Femur (tissue), 1 donor: ENCODE measurements around the gene PEAK1.
A peak's percentile ranks its signal among the peaks of the same experiment; 100 is the strongest.

Experiments used
- DNase-seq: peaks from one replicate; pipeline ENCODE4 v3.0.0-alpha.2; 2017

The PEAK1 gene

DNA sequence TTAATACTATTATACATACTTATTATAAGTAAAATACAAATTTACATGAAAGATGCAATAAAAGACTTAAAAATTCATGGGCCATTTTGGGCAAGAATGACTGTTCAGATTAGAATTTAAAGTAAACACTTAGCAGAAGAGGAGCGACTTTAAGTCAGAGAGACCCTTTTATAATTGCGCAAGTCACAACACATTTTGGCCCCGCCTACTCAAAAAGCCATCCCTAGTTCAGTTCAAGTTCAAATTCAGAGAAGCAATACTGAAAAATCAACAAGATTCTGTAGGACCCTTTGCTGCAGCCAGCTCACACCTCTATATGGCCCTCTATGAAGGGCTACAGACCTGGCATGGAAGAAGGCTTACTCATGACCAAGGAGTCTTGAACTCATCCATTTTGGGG, 64.6 kb downstream of the PEAK1 start:
- no peak for DNase-seq

DNA sequence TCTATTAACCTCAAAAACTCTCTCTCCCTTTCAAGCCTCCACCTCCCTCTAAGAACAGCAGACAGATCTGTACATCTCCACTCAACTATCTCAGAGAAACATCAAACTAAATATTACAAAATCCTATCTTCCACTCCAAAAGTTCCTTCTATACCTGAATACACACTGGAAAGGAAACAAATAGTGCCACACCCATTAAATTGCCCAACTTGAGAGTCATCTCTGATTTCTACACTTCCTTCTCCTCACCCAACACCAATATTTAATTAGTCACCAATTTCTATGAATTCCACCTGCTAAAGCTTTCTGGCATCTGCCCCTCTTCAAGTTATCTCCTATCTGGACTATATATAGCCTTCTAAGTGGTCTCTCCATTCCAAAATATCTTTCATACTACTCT, 65.8 kb downstream of the PEAK1 start:
- no peak for DNase-seq

DNA sequence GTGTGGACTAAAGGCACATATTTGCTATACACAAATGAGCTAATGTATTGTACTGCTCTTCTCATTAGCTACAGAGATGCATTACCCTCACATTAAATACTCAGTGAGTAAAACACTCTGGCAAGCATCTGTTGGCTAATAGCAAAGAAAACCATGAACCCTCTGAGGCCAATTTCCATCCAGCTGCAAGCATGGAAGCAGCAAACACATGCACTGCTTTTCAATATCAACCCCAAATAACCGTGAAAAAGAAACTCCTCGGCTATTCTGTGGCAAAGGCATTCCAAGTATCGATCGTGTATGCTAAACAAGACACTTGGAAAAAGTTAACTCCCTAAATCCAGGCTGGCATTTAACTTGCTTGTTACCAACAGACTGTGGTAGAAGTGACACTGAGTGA, 67.0 kb downstream of the PEAK1 start:
- peak; percentile 41 for DNase-seq

DNA sequence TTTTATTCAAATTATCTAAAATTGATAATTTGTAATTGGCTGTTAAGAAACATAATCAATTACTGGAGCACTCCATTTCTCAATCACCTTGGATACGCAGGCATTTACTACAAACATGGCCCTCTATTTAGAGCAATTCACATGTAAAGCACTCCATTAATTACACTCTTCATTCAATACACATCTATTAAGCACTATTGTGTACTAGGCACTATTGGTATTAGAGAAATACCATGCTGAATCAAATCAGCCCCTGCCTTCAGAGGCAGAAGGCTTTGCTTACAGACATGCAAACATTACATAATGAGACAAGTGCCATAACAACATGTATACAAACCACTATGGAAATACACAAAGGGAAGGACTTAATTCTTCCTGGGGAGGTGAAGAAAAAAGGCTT, 69.1 kb downstream of the PEAK1 start:
- DNase-seq = no peak

DNA sequence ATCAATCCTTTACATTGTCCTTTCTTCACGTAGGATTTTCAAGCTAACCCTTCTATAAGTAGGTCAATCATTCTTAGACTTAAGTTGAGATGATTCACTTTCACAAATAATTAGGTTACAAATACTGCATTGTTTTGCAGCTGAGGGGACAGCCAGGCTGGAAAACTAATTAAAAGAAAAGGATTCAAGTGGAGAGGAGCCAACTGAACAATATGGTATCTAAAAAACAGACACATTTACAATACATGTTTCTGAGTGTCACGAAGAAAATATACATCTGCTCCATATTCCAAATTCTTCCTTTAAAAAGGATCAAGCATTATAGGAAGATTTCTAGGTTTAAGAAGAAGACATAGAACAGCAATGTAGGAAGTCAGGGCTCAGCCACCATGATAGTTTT, 70.2 kb downstream of the PEAK1 start:
- no peak for DNase-seq

DNA sequence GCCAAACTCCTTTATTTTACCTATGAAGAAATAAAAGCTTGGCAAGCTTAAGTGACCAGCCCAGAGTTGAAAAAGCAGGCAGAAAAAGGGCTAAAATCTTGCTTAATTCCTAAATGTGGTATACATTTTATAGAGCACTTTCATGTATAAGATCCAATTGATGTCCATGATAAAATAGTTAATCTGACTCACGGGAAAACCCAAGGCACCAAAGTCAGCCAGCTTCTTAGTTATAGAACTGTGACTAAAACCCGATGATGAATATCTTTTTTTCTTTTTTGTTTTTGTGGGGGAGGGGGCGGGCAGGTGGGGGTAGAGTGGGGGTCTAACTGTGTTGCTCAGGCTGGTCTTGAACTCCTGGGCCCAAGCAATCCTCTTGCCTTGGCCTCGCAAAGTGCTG, 71.4 kb downstream of the PEAK1 start:
- DNase-seq = no peak

DNA sequence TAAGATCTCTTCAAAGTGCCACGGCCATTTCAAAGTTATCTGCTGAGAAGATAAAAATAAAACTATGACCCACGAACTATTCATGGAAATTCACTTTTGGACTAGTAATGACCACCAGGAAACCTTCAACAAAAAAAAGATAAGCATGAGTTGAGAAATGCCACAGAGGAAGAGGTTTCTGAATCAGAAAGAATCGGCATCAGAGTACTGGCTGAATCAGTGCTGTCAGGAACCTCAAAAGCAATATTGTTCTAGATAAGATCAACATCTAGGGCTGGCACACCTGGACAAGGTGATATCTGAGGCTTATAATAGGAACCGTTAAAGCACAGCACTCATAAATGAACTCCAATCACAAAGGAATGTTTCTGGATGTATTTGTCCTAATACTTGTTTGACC, 72.7 kb downstream of the PEAK1 start:
- no peak for DNase-seq

DNA sequence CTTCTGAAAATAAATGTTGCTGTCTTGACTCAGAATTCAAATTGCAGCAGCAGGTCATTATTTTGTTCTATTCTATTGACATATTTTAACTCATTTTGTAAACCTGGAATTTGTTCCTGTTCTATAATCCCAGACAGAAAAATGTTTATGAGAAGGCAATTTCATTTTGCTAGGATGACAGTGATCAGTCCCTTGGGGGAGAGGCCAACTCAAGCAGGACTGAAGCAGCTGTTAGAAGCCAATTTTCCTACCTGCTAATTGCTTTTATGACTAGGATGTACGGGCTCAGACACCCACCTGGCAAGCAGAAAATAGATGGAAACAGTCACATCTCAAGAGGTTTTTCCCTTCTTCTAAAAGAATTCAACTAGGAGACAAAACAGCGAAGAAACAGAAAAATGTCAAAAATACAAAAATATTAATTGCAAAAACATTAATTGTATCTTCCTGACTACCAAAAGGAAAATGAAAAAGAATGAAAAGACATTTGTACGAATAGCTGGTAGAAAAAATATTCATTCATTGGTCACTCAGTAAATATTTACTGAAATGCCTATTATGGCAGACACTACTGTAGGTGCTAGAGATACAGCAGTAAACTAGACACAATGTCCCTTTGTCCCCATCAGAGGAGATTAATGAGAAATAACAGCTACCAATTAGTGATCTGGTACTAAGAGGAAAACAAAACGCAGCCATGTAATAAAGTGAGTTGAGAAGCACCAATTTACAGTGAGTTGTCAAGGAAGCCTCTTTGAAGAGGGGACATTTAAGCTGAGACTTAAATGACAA, 73.5 kb downstream of the PEAK1 start:
- no peak for DNase-seq

DNA sequence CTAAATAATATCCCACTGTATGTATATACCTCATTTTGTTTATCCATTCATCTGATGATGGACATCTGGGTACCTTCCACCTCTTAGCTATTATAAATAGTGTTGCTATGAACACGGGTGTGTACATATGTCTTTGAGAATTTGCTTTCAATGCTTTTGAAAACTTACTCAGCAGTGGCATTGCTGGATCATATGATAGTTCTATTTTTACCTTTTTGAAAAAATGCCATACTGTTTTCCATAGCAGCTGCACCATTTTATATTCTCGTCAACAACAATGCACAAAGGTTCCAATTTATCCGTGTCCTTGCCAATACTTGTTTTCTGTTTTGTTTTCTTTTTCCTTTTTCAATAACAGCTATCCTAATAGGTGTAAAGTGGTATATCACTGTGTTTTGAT, 77.1 kb downstream of the PEAK1 start:
- DNase-seq = no peak

DNA sequence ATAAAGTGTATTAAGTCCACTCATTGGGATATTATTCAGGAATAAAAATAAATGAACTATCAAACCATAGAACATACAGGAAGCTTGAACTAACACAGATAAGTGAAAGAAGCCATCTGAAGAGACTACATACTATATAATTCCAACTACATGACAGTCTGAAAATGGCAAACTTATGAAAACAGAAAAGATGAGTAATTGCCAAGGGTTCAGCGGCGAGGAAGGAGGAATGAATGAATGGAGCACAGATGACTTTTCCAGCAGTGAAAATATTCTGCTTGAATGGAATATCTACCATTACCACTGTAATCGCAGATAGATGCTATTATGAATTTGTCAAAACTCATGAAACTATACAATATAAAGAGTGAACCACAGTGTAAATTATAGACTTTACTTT, 79.7 kb downstream of the PEAK1 start:
- DNase-seq = no peak

DNA sequence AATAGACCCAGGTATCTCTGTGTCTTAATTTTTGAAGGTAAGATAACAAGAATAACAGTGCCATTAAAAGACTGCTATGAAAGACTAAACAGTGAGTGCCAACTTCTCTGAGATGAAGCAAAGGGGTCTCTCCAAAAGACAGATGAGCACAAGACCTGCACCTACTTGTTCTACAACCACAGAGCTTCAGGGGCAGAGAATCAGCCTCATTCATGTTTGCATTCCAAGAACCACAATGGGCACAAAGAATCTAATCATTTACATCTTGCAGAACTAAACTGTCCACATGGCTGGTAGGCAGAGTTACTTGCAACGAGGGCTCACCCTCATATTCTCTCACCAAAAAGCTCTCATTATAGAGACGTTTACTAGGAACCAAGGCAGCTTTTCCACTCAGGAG, 83.9 kb downstream of the PEAK1 start:
- DNase-seq = no peak

DNA sequence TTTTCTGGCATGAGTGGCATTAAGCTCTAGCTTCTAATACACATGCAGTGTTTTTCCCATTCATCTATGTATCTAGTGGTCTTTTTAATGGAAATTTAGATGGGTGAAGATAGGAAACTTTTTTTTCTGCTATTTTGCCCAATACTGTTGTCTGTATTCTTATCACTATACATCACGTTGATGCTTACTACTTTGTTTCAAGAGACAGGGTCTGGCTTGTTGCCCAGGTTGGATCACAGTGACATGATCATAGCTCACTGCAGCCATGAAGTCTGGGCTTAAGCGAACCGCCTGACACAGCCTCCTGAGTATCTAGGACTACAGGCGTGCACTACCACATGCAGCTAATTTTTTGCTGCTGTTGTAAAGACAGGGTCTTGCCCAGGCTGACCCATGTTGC, 84.6 kb downstream of the PEAK1 start:
- peak; percentile 32 for DNase-seq

DNA sequence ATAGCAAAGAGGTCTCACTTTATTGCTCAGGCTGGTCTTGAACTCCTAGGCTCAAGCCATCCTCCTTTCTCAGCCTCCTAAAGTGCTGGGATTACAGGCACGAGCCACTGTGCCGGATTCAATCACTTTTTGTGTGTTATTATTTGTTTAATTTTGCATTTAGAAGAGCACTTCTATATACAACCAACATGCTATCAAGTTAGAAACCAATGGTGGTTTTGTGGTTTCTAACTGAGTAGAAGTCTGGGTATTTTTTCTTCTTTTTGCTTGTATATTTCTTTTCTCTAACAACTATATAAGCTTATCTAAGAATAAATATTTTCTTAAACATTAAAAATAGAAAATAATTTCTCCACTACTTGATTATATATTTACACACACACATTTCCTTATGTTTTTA, 86.7 kb downstream of the PEAK1 start:
- DNase-seq = no peak

DNA sequence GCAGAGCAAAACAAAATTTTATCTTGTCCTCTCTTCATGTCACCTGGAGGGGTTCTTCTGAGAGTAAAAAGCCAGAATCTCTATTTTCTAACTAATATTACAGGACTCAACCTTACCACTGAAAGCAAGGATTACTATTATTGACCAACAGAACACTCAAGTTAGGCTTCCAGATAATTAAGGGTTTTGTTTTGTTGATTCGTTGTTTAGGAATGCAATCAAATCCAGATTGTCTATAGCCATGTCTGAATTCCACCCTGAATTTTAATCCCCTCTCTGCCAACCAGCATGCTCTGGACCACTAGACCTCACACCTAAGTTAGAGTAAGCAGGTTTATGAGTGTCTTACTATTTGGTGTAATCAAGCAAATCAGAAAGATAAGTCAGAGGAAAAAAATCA, 90.7 kb downstream of the PEAK1 start:
- DNase-seq = no peak

DNA sequence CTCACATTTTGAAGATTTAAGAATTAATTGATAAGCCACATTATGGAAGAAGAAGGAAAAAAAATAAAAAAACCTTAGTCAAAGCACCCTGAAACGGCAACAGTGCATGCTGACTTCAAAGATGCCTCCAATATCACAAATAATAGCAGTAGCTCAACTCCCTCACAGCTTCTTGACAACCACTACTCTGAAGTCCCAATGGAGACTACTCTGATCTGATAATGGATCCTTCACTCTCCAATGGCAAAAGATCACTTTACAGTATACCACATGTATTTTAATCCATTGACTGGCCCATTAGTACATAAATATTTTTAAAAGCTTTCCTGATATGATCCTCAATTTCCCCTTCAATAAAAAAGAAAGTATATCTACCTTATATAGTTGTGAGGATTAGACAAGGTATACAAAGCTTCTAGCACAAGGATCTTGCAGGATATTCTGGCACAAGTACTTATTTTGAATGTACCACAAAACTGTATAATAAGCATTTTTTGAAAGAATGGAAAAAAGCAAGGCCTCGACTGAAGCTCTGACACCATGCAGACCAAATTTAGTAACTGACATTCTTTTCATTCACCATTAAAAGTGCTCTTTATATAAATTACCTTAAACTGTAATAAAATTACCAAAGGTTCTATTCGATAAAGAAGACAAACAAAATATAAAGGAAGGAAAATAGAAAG, 91.9 kb downstream of the PEAK1 start:
- DNase-seq = no peak

DNA sequence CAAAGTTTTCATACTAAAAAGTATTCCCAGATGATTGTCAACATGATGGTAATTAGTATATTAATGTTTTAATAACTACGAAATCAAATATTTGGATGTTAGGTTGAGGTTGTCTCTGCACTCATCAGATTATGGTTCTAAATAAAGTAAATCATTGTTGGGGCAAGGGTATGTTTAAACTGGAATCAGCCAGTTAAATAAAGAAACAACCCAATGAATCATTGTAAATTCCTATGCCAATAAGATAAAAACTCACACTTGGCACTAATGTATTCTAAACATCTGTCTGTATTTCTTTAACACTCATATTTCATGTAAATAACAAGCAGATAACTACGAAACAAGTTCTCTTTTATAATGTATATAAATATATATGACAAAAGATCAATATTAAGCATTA, 92.7 kb downstream of the PEAK1 start:
- no peak for DNase-seq

DNA sequence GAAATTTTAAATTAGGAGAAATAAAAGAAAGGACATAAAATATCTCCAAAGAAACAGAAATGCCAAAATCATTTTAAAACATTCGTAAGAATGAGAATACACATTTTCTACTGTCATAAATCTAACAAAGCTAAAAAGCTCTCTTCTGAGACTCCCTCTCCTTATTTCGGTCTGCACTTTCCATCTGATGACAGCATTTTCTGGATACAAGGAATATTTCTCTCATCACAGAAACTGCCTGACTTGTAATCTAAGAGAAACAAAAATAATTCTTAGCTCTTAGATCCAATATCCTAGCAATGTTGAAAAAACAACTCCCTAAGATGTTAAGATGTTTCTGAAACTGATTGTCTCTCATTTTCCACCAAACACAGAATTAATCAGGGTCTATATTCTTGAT, 93.5 kb downstream of the PEAK1 start:
- DNase-seq = no peak

DNA sequence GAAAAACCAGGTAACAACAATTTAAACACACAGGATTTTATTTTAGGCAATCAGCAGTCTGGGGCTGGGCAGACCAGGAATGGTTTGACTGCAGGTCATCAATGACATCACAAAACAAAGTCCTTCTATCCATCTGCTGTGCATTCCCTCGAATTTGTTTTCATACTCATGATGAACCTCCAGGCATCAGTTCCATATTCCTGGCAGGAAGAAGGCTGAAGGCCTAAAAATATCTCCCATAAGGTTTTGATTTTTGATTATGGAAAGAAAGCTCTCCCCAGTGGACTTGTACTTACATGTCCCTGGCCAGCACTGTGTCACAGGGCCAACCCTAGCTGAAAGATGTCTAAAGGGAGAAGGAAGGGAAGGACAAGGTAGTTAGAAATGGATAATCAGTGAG, 107.4 kb downstream of the PEAK1 start:
- DNase-seq = no peak

DNA sequence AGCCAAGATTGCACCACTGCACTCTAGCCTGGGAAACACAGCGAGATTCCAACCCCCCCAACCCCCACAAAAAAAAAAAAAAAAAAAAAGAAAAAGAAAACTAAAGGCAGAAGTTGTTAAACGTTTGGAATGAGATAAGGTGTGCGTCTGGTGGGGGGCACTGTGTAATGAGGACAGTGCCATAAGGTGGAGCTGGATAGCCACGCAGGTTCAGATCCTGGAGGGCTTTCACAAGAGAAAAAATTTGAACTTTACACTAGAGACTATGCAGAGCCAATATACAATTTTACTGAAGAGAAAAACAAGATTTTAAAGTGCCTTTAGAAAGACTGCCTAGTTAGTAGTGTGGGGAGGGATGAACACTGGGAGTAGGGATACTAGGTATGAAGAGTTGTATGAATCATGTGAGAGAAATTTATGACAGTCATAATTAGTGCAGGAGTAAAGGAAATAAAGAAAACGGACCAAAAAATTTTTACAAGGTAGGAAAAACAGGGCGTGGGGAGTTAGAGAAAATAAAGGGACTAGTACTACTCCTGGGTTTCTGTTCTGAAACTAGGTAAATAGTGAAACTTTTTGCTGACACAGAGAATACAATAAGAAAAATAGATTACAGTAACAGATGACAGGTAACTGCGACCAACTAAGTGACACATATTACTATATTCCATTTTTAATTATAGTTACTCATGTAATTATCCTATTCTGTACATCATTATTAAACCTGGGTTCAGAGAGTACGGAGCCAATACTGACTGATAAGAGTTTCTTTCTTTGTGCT, 108.1 kb downstream of the PEAK1 start:
- DNase-seq = no peak

DNA sequence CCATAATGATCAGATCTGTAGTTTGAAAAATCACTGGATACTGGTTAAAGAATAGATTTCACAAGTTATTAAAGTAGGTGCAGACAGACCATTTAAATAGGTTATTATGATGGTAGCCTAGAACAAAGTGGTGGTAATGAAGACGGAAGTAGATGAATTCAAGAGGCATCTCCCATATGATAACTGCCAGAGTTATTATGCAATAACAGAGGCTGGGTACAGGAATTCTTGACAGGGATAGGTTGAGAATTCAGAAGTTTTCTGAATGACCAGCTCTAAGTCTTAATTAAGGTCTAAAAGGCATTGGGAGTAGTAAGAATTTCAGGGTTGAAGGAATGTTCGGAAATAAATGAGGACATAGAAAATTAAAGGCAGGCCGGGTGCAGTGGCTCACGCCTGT, 108.9 kb downstream of the PEAK1 start:
- no peak for DNase-seq

DNA sequence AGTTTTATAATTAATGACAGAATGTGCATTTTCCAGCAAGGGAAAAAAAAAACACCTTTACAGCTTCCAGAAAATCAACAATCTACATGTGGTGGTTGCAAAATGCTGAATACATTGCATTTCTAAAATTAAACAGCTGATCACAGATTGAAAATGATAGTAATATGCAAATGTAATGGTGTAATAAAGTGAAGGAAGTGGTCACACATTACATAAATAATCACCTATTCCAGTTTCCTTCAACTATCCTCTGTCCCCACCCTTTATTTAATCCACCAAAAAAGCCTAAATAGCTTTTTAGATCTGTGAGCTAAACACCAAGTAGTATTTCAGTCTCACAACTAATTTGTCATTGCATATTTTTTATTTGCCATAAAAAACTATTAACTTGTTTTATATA, 110.5 kb downstream of the PEAK1 start:
- DNase-seq = no peak

DNA sequence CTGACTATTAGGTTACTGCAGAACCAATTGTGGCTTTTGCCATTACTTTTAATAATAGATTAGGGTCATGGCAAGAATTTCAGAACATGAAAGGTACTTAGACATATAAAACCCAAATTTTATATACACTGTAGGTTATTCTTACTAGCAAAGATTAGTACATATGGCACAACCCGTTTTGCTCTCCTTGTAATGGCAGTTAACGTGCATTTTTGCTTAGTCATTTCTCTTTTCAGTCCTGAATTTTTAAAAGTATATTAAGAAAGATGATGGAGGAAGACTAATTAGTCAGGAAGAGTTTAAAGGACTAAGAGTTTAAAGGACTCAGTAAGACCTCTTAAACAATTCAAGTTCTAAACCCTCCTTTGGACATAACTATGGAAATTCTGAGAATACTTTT, 114.0 kb downstream of the PEAK1 start:
- DNase-seq = no peak

DNA sequence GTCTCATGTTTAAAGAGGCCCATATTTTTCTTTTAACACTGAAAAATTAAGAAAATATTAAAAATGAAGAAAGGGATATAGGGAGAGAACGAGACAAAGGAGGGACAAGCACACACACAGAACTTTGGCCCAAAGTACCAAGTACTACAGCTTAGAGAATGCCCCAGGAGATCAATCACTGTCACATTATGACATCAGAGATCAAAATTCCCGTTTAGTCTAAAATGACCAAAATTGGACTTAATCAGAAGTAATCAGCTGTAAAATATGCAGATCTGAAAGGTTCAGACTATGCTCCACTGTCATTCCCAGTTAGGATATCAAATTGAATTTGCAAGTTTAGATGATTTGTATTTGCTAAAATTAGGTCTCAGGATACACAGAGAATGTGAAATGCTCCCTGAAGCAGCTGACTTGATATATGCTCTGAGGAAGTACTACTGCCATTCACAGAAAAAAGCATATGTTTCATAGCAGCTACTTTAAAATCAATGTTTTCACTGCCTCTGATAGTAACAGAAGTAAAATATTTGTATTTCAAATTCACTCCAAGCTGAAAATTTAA, 123.0 kb downstream of the PEAK1 start:
- DNase-seq = no peak

DNA sequence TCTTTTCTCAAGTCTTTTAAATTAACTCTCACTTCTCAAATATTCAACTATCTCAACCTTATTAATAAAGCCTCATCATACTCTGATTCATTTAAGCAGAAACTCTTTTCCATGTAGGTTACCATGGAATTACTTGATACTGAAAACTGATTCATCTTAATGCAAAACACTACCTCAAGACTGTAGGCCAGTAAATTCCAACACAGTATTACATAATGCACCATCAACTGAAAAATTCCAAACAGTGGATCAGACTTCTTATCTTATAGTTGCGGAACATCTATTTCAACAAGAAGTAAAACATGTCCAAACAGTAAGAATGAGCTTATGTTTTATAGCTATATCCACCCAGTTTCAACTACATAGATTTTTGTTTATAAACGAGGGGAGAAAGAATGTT, 124.5 kb downstream of the PEAK1 start:
- no peak for DNase-seq
